ENCODE measurements around the gene SECISBP2. TPM values are rescaled to one million over a fixed set of nuclear protein-coding genes. Genes with fewer than 3 reads are reported as not detected.

Gene SECISBP2
- total and polyA plus RNA-seq, 2 of the 13 experiments (the other 11 are each of a cell fraction or from before 2014, with no cell fraction given): 32.4 to 38.0 TPM

GRCh38 chr9:89350988-89351557, 32.8 kb downstream of the SECISBP2 start (continued):
- TF ChIP-seq HNF1A (IDR thresholded peaks at IDR 0.05; ENCODE audit: low read depth) (peak; percentile 40; the same call in 1 of the 2 replicates), HNF1A (CRISPR knock-in tag; IDR thresholded peaks at IDR 0.05; ENCODE audit: borderline replicate concordance) (peak; percentile 47; the same call in 1 of the 2 replicates), MIER2 (CRISPR knock-in tag; IDR thresholded peaks at IDR 0.05) (0 out of 2 replicates have a peak, but pooled peaks have one; percentile 13), RERE (CRISPR knock-in tag; IDR thresholded peaks at IDR 0.05; ENCODE audit: low read depth) (peak; percentile 86), KLF16 (CRISPR knock-in tag; IDR thresholded peaks at IDR 0.05) (peak in 1 of 2 experiments; percentile 55; a peak in 1 of 4 replicates), ZNF557 (CRISPR knock-in tag; IDR thresholded peaks at IDR 0.05) (no peak), ZNF205 (CRISPR knock-in tag; IDR thresholded peaks at IDR 0.05) (peak; percentile 61; the same call in 1 of the 2 replicates), SKI (IDR thresholded peaks at IDR 0.05; ENCODE audit: partially characterized antibody) (peak; percentile 79), ZNF709 (CRISPR knock-in tag; IDR thresholded peaks at IDR 0.05) (no peak), PHF8 (CRISPR knock-in tag; IDR thresholded peaks at IDR 0.05) (no peak), ZBTB43 (CRISPR knock-in tag; conservative IDR thresholded peaks at IDR 0.05) (peak; percentile 72; the same call in 1 of the 2 replicates), ISL2 (CRISPR knock-in tag; IDR thresholded peaks at IDR 0.05) (no peak; the same call in none of the 2 replicates), ATF2 (CRISPR knock-in tag; IDR thresholded peaks at IDR 0.05) (peak; percentile 79; the same call in 1 of the 2 replicates), ZNF484 (CRISPR knock-in tag; IDR thresholded peaks at IDR 0.05; ENCODE audit: borderline replicate concordance, low read depth) (no peak), AKAP8 (CRISPR knock-in tag; IDR thresholded peaks at IDR 0.05) (no peak), JUND (CRISPR knock-in tag; IDR thresholded peaks at IDR 0.05) (peak; percentile 44; the same call in 1 of the 2 replicates), ZNF331 (CRISPR knock-in tag; IDR thresholded peaks at IDR 0.05) (peak; percentile 92)
